Hematopoietic multipotent progenitor cell treated with erythropoietin and hydrocortisone succinate and interleukin-3 and kit ligand, for 6 days (in vitro differentiated cells): Measurements from ENCODE around the gene PRXL2A.
"Not testable (repeated sequence)": the region's sequence is repeated elsewhere in the genome, so short reads cannot be mapped to it uniquely, and the experiment has no call there.

Experiments
- DNase-seq: peaks from one replicate; pipeline ENCODE4 v3.0.0-alpha.2; 2015

The PRXL2A gene

GRCh38 chr10:80411681-80412220 lies 3.4 kb downstream of the PRXL2A start:
- peak; percentile 67 for DNase-seq

GRCh38 chr10:80412486-80412885 lies 4.1 kb downstream of the PRXL2A start:
- no peak for DNase-seq

- peak; percentile 56 for DNase-seq
Observed at GRCh38 chr10:80413271-80413996, 5.1 kb downstream of the PRXL2A start.

- peak; percentile 66 for DNase-seq
Observed at GRCh38 chr10:80414142-80414895, 6.0 kb downstream of the PRXL2A start.

- no peak for DNase-seq
Observed at GRCh38 chr10:80415734-80416478, 7.6 kb downstream of the PRXL2A start.

- no peak for DNase-seq
Observed at GRCh38 chr10:80416479-80417098, 8.2 kb downstream of the PRXL2A start.

- not testable (repeated sequence) for DNase-seq
Observed at GRCh38 chr10:80417256-80417655, 8.9 kb downstream of the PRXL2A start.

GRCh38 chr10:80421050-80421706 lies 12.8 kb downstream of the PRXL2A start:
- DNase-seq = no peak

GRCh38 chr10:80421707-80422536 lies 13.6 kb downstream of the PRXL2A start:
- no peak for DNase-seq

GRCh38 chr10:80425901-80426300 lies 17.6 kb downstream of the PRXL2A start:
- DNase-seq = no peak

- no peak for DNase-seq
Observed at GRCh38 chr10:80427541-80427940, 19.2 kb downstream of the PRXL2A start.

- DNase-seq = peak; percentile 34
Observed at GRCh38 chr10:80429521-80429973, 21.2 kb downstream of the PRXL2A start.

GRCh38 chr10:80433134-80433533 lies 24.8 kb downstream of the PRXL2A start:
- no peak for DNase-seq

- no peak for DNase-seq
Observed at GRCh38 chr10:80436446-80437098, 28.2 kb downstream of the PRXL2A start.

- no peak for DNase-seq
Observed at GRCh38 chr10:80437227-80437626, 28.9 kb downstream of the PRXL2A start.

GRCh38 chr10:80441831-80442230 lies 33.5 kb downstream of the PRXL2A start:
- DNase-seq = no peak

GRCh38 chr10:80442879-80443278 lies 34.5 kb downstream of the PRXL2A start:
- DNase-seq = peak; percentile 63

GRCh38 chr10:80443531-80443974 lies 35.2 kb downstream of the PRXL2A start:
- peak; percentile 92 for DNase-seq

GRCh38 chr10:80444124-80444523 lies 35.8 kb downstream of the PRXL2A start:
- no peak for DNase-seq

GRCh38 chr10:80444646-80445319 lies 36.4 kb downstream of the PRXL2A start:
- peak; percentile 86 for DNase-seq
